Ecto neural progenitor cell (in vitro differentiated cells): ENCODE measurements around the gene RASSF6.
"Not testable (repeated sequence)": the region's sequence is repeated elsewhere in the genome, so short reads cannot be mapped to it uniquely, and the experiment has no call there.

ENCODE experiments used
- DNase-seq: peaks from one replicate; pipeline ENCODE4 v3.0.0-alpha.2; 2018; ENCODE audit warnings: low spot score

The RASSF6 gene

GRCh38 chr4:73576381-73576780 lies 43.9 kb downstream of the RASSF6 start:
- DNase-seq = no peak

- no peak for DNase-seq
Observed at GRCh38 chr4:73575660-73576059, 44.6 kb downstream of the RASSF6 start.

- peak; percentile 83 for DNase-seq
Observed at GRCh38 chr4:73573794-73574528, 46.3 kb downstream of the RASSF6 start.

GRCh38 chr4:73550865-73551264 lies 69.4 kb downstream of the RASSF6 start:
- DNase-seq = not testable (repeated sequence)

- no peak for DNase-seq
Observed at GRCh38 chr4:73544620-73545019, 75.6 kb downstream of the RASSF6 start.

- no peak for DNase-seq
Observed at GRCh38 chr4:73541251-73541650, 79.0 kb downstream of the RASSF6 start.

GRCh38 chr4:73540826-73541225 lies 79.4 kb downstream of the RASSF6 start:
- no peak for DNase-seq

GRCh38 chr4:73539386-73539785 lies 80.8 kb downstream of the RASSF6 start:
- DNase-seq = no peak

GRCh38 chr4:73538162-73538561 lies 82.1 kb downstream of the RASSF6 start:
- DNase-seq = no peak

GRCh38 chr4:73533515-73534422 lies 86.5 kb downstream of the RASSF6 start:
- no peak for DNase-seq

GRCh38 chr4:73528171-73528570 lies 92.1 kb downstream of the RASSF6 start:
- no peak for DNase-seq

- DNase-seq = no peak
Observed at GRCh38 chr4:73527196-73527595, 93.0 kb downstream of the RASSF6 start.

- no peak for DNase-seq
Observed at GRCh38 chr4:73525611-73526010, 94.6 kb downstream of the RASSF6 start.

- DNase-seq = no peak
Observed at GRCh38 chr4:73523126-73523525, 97.1 kb downstream of the RASSF6 start.
